ENCODE results near the gene MAP3K7.
A peak's percentile ranks its signal among the peaks of the same experiment; 100 is the strongest.

Gene MAP3K7

DNA sequence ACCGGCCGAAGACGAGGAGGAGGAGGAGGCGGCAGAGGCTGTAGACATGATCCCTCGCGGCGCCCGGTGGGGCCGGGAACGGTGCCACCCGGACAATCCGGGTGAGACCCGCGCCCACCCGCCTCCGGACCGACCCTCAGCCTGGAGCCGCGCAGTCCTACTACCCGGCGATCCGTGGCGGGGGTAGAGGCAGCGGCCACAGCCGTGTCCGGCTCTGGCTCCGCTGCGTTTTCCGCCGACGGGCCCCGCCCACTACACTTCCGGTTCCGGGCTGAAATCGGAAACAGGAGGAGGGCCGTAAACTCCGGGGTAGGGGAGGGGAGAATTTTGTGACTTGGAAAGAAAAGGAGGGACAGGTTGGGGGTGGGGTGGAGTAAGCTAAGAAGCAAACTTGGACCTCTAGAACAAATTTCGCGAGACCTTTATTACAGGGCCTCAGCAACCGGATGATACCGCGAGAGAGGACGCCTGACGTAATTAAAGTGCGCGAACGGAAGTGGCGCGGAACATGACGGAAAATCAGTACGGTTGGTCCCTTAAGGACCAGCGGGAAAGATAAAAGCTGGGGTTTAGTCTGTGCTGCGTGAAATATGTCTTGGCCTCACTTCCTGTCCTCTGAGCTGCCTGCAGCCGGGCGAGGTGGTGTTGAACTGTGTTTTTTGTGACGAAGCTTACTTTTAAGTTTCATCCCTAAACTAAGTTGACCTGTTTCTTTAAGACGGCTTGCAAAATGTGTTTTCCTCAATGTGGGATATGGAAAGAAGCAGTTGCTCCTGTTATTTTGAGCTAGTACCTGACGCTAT lies at the start of gene MAP3K7:
Gene MAP3K7 (minus strand): TSS at position 237 of the 803 bp plus-strand sequence. CDS start 189 bp downstream, at position 48.
- Histone ChIP-seq H3K9ac (ENCODE audit: low read depth in 1 of 2, low read length in 2 of 2) (peak within 1 kb of the TSS; percentile 85 to 90), H3K4me3 (ENCODE audit: low read depth in 1 of 2, low read length in 2 of 2) (peak within 1 kb of the TSS; percentile 81 to 98), H3K9me3 (ENCODE audit: control insufficient read depth in 1 of 2, low read length in 2 of 2) (no peaks in the 10 kb centered on the region), H3K27ac (ENCODE audit: low read depth, low read length) (peak within 1 kb of the TSS; percentile 80), H3K27me3 (ENCODE audit: control insufficient read depth in 1 of 2, insufficient read depth in 2 of 2, low read length in 2 of 2) (no peaks in the 10 kb centered on the region), H3K36me3 (ENCODE audit: control insufficient read depth in 1 of 2, insufficient read depth in 2 of 2, low read length in 2 of 2) (no peaks in the 10 kb centered on the region), H3K4me1 (ENCODE audit: control insufficient read depth in 1 of 2, insufficient read depth in 2 of 2, low read length in 2 of 2) (peaks cover 24 to 29% of the 10 kb centered on the region in 2 donors)

DNA sequence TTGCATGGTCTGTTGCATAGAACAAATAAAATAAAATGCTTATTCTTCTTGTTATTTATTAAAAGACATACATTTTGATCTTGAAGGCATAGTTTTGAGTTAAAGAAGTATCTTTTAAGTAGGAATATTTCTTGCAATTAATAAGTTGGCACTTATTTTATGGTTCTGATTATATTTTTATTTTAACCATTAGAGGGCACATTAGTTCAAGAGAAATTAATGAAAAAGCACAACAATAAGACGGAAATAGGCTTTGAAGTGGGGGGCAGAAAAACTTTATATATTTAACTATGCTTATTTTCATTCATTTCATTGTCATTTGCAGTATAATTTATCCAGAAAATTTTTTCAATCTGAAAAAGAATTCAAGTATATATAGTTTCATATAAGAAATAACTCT lies 44.2 kb upstream of the MAP3K7 start:
- H3K4me1 ChIP-seq (ENCODE audit: control insufficient read depth in 1 of 2, insufficient read depth in 2 of 2, low read length in 2 of 2) = no peaks in the 10 kb centered on the region
- no peak overlapping the region for H3K4me3 ChIP-seq (ENCODE audit: low read depth in 1 of 2, low read length in 2 of 2)
- H3K27me3 ChIP-seq (ENCODE audit: control insufficient read depth in 1 of 2, insufficient read depth in 2 of 2, low read length in 2 of 2) = no peaks in the 10 kb centered on the region
- H3K36me3 ChIP-seq (ENCODE audit: control insufficient read depth in 1 of 2, insufficient read depth in 2 of 2, low read length in 2 of 2) = no peaks in the 10 kb centered on the region
- H3K9ac ChIP-seq (ENCODE audit: low read depth in 1 of 2, low read length in 2 of 2) = no peak overlapping the region
- H3K27ac ChIP-seq (ENCODE audit: low read depth, low read length) = no peak overlapping the region
- H3K9me3 ChIP-seq (ENCODE audit: control insufficient read depth in 1 of 2, low read length in 2 of 2) = no peaks in the 10 kb centered on the region

GRCh38 chr6:90621581-90621980 lies 34.7 kb upstream of the MAP3K7 start:
- no peaks in the 10 kb centered on the region for H3K9me3 ChIP-seq (ENCODE audit: control insufficient read depth in 1 of 2, low read length in 2 of 2)
- H3K4me1 ChIP-seq (ENCODE audit: control insufficient read depth in 1 of 2, insufficient read depth in 2 of 2, low read length in 2 of 2) = no peaks in the 10 kb centered on the region
- H3K27ac ChIP-seq (ENCODE audit: low read depth, low read length) = no peak overlapping the region
- H3K4me3 ChIP-seq (ENCODE audit: low read depth in 1 of 2, low read length in 2 of 2) = no peak overlapping the region
- peaks cover 0 to 4% of the 10 kb centered on the region in 2 donors for H3K27me3 ChIP-seq (ENCODE audit: control insufficient read depth in 1 of 2, insufficient read depth in 2 of 2, low read length in 2 of 2)
- H3K9ac ChIP-seq (ENCODE audit: low read depth in 1 of 2, low read length in 2 of 2) = no peak overlapping the region
- H3K36me3 ChIP-seq (ENCODE audit: control insufficient read depth in 1 of 2, insufficient read depth in 2 of 2, low read length in 2 of 2) = no peaks in the 10 kb centered on the region

GRCh38 chr6:90619221-90619620 lies 32.3 kb upstream of the MAP3K7 start:
- Histone ChIP-seq H3K4me3 (ENCODE audit: low read depth in 1 of 2, low read length in 2 of 2) (no peak overlapping the region), H3K9me3 (ENCODE audit: control insufficient read depth in 1 of 2, low read length in 2 of 2) (no peaks in the 10 kb centered on the region), H3K9ac (ENCODE audit: low read depth in 1 of 2, low read length in 2 of 2) (no peak overlapping the region), H3K4me1 (ENCODE audit: control insufficient read depth in 1 of 2, insufficient read depth in 2 of 2, low read length in 2 of 2) (no peaks in the 10 kb centered on the region), H3K36me3 (ENCODE audit: control insufficient read depth in 1 of 2, insufficient read depth in 2 of 2, low read length in 2 of 2) (no peaks in the 10 kb centered on the region), H3K27me3 (ENCODE audit: control insufficient read depth in 1 of 2, insufficient read depth in 2 of 2, low read length in 2 of 2) (peaks cover 2 to 9% of the 10 kb centered on the region in 2 donors), H3K27ac (ENCODE audit: low read depth, low read length) (no peak overlapping the region)

DNA sequence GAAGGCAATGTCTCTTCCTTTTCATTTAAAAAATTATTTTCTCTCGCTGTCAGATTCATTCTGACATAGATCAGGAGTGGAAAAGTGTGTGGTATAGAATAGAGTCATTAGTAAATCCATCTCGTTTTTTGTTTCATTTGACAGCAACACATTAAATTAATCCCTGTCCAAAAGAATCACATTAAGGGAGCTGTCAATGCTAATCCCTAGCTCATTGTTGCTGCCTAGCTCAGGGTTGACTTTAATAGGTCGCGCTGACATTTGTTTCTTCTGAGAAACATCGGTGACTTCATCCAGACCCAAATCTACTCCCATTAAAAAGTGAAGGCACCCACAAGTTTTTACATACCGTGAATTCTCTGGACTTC lies 25.4 kb upstream of the MAP3K7 start:
- Histone ChIP-seq H3K36me3 (ENCODE audit: control insufficient read depth in 1 of 2, insufficient read depth in 2 of 2, low read length in 2 of 2) (no peaks in the 10 kb centered on the region), H3K9me3 (ENCODE audit: control insufficient read depth in 1 of 2, low read length in 2 of 2) (no peaks in the 10 kb centered on the region), H3K4me1 (ENCODE audit: control insufficient read depth in 1 of 2, insufficient read depth in 2 of 2, low read length in 2 of 2) (peaks cover 0 to 4% of the 10 kb centered on the region in 2 donors), H3K27me3 (ENCODE audit: control insufficient read depth in 1 of 2, insufficient read depth in 2 of 2, low read length in 2 of 2) (peaks cover 22 to 37% of the 10 kb centered on the region in 2 donors), H3K27ac (ENCODE audit: low read depth, low read length) (no peak overlapping the region), H3K4me3 (ENCODE audit: low read depth in 1 of 2, low read length in 2 of 2) (no peak overlapping the region), H3K9ac (ENCODE audit: low read depth in 1 of 2, low read length in 2 of 2) (no peak overlapping the region)

DNA sequence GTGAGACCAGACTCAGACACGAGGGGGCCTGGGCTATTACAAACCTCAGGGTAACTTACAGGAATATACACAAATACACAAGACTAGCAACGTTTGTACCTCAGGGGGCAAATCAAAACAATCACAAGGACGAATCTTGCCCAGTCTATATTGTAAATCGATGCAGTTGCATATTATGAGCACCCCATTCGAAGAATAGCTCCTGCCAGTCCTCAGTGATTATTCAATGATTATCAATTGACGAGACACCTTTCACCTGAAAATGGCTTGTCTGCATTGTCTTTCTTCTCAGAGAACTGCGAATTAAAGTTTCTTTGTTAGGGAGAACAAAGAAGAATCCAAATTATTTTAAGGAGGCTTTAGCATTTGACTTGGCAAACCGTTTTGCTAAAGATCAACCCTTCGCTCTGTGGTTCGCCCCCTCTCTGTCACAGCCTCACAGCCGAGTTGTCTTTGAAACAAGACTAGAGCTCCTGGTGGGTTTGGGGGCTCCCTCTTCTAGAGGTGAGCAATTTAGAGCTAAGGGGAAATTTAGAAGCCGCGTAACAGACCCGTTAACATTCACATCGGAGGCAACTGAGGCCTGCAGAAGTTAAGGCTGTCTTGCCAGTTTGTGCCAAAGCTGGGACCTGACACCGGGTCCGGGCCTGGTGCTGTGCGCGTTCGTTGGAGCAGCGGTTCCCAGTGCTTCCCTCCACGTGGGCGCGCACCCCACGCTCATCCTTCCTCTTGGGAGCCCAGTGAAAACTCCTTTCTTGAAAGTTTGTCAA lies 24.9 kb upstream of the MAP3K7 start:
- Histone ChIP-seq H3K27me3 (ENCODE audit: control insufficient read depth in 1 of 2, insufficient read depth in 2 of 2, low read length in 2 of 2) (peaks cover 22 to 37% of the 10 kb centered on the region in 2 donors), H3K4me1 (ENCODE audit: control insufficient read depth in 1 of 2, insufficient read depth in 2 of 2, low read length in 2 of 2) (peaks cover 0 to 4% of the 10 kb centered on the region in 2 donors), H3K27ac (ENCODE audit: low read depth, low read length) (no peak overlapping the region), H3K9me3 (ENCODE audit: control insufficient read depth in 1 of 2, low read length in 2 of 2) (no peaks in the 10 kb centered on the region), H3K4me3 (ENCODE audit: low read depth in 1 of 2, low read length in 2 of 2) (peak overlapping the region; percentile 61 to 73), H3K9ac (ENCODE audit: low read depth in 1 of 2, low read length in 2 of 2) (peak overlapping the region in 1 of 2 donors; percentile 10), H3K36me3 (ENCODE audit: control insufficient read depth in 1 of 2, insufficient read depth in 2 of 2, low read length in 2 of 2) (no peaks in the 10 kb centered on the region)

GRCh38 chr6:90610751-90611542 lies 24.1 kb upstream of the MAP3K7 start:
- H3K4me1 ChIP-seq (ENCODE audit: control insufficient read depth in 1 of 2, insufficient read depth in 2 of 2, low read length in 2 of 2) = peaks cover 0 to 4% of the 10 kb centered on the region in 2 donors
- H3K9me3 ChIP-seq (ENCODE audit: control insufficient read depth in 1 of 2, low read length in 2 of 2) = no peaks in the 10 kb centered on the region
- H3K36me3 ChIP-seq (ENCODE audit: control insufficient read depth in 1 of 2, insufficient read depth in 2 of 2, low read length in 2 of 2) = no peaks in the 10 kb centered on the region
- peak overlapping the region; percentile 61 to 73 for H3K4me3 ChIP-seq (ENCODE audit: low read depth in 1 of 2, low read length in 2 of 2)
- H3K9ac ChIP-seq (ENCODE audit: low read depth in 1 of 2, low read length in 2 of 2) = peak overlapping the region in 1 of 2 donors; percentile 10
- H3K27me3 ChIP-seq (ENCODE audit: control insufficient read depth in 1 of 2, insufficient read depth in 2 of 2, low read length in 2 of 2) = peaks cover 22 to 34% of the 10 kb centered on the region in 2 donors
- H3K27ac ChIP-seq (ENCODE audit: low read depth, low read length) = no peak overlapping the region

- Histone ChIP-seq H3K36me3 (ENCODE audit: control insufficient read depth in 1 of 2, insufficient read depth in 2 of 2, low read length in 2 of 2) (no peaks in the 10 kb centered on the region), H3K9me3 (ENCODE audit: control insufficient read depth in 1 of 2, low read length in 2 of 2) (no peaks in the 10 kb centered on the region), H3K27me3 (ENCODE audit: control insufficient read depth in 1 of 2, insufficient read depth in 2 of 2, low read length in 2 of 2) (peaks cover 22 to 33% of the 10 kb centered on the region in 2 donors), H3K27ac (ENCODE audit: low read depth, low read length) (no peak overlapping the region), H3K9ac (ENCODE audit: low read depth in 1 of 2, low read length in 2 of 2) (no peak overlapping the region), H3K4me1 (ENCODE audit: control insufficient read depth in 1 of 2, insufficient read depth in 2 of 2, low read length in 2 of 2) (peaks cover 0 to 4% of the 10 kb centered on the region in 2 donors), H3K4me3 (ENCODE audit: low read depth in 1 of 2, low read length in 2 of 2) (peak overlapping the region; percentile 61 to 73)
Observed at GRCh38 chr6:90610301-90610750, 23.5 kb upstream of the MAP3K7 start.

DNA sequence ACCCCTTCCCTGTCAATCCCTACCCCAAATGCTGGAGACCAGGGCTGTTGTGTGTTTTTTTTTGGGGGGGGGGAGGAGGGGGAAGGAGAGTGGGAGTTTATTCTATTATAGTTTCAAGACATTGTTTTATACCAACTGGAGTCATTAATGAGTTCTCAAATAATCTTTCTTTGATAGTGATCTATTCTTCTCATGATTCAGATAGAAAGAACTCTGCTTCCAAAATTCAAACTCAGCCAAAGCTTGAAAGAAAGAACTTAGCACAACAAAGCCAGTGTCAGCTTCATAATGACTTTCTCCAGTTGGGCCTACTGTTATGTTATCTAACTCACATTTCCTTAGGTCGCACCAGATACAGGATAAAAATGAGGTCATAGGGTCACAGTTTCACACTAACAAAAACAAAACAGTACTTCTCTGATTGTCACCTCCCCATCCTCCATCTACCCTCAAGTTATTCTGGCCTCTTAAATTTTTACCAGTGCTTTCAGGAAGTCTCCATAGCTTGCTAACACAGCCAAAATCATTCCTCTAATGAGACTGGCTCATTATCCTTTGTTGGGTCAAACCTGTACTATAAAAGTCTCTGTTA lies 19.0 kb upstream of the MAP3K7 start:
- no peaks in the 10 kb centered on the region for H3K9me3 ChIP-seq (ENCODE audit: control insufficient read depth in 1 of 2, low read length in 2 of 2)
- H3K27ac ChIP-seq (ENCODE audit: low read depth, low read length) = no peak overlapping the region
- peaks cover 10 to 14% of the 10 kb centered on the region in 2 donors for H3K27me3 ChIP-seq (ENCODE audit: control insufficient read depth in 1 of 2, insufficient read depth in 2 of 2, low read length in 2 of 2)
- H3K4me1 ChIP-seq (ENCODE audit: control insufficient read depth in 1 of 2, insufficient read depth in 2 of 2, low read length in 2 of 2) = no peaks in the 10 kb centered on the region
- H3K4me3 ChIP-seq (ENCODE audit: low read depth in 1 of 2, low read length in 2 of 2) = no peak overlapping the region
- no peak overlapping the region for H3K9ac ChIP-seq (ENCODE audit: low read depth in 1 of 2, low read length in 2 of 2)
- no peaks in the 10 kb centered on the region for H3K36me3 ChIP-seq (ENCODE audit: control insufficient read depth in 1 of 2, insufficient read depth in 2 of 2, low read length in 2 of 2)
